RWPE2 (cell line): ENCODE data around the gene NCMAP.

Experiments
- ATAC-seq: fragments of 200-7000 bp; cut with Tn5 transposase; 3 replicates; pipeline ENCODE4 v1.9.1; 2021; ENCODE audit warnings: low read depth
- DNase-seq: peaks from one replicate; pipeline ENCODE4 v3.0.0-alpha.2; 2020; ENCODE audit warnings: low spot score
- H3K27ac ChIP-seq: fragments of 450-650 bp; 2 replicates; pipeline ENCODE4 v1.5.1; 2017; ENCODE audit warnings: mild to moderate bottlenecking; ENCODE audit not compliant: poor library complexity, severe bottlenecking
- H3K27me3 ChIP-seq: fragments of 250-450 bp; sonication (Bioruptor Pico); 2 replicates; pipeline ENCODE4 v1.5.1; 2021; ENCODE audit warnings: mild to moderate bottlenecking, moderate library complexity; ENCODE audit not compliant: insufficient read depth, poor library complexity, severe bottlenecking
- H3K36me3 ChIP-seq: fragments of 250-450 bp; sonication (Bioruptor Pico); 2 replicates; pipeline ENCODE4 v1.5.1; 2020; ENCODE audit warnings: low read depth, mild to moderate bottlenecking, moderate library complexity
- H3K4me1 ChIP-seq: fragments of 250-450 bp; sonication (Bioruptor Pico); 2 replicates; pipeline ENCODE4 v1.5.1; 2021; ENCODE audit warnings: mild to moderate bottlenecking, moderate library complexity; ENCODE audit not compliant: insufficient read depth, poor library complexity, severe bottlenecking
- H3K4me3 ChIP-seq: fragments of 250-450 bp; sonication (Bioruptor Pico); 2 replicates; pipeline ENCODE4 v1.5.1; 2021; ENCODE audit warnings: mild to moderate bottlenecking, moderate library complexity; ENCODE audit not compliant: severe bottlenecking
- H3K9me3 ChIP-seq: fragments of 250-450 bp; sonication (Bioruptor Pico); 2 replicates; pipeline ENCODE4 v1.5.1; 2021; ENCODE audit warnings: mild to moderate bottlenecking, moderate library complexity; ENCODE audit not compliant: severe bottlenecking
- TF ChIP-seq, protein P1 (sequence below): fragments of 450-650 bp; IDR thresholded peaks from one replicate; pipeline ENCODE4 v1.5.1; 2017; ENCODE audit warnings: mild to moderate bottlenecking, moderate library complexity; ENCODE audit not compliant: poor library complexity, severe bottlenecking

NCMAP gene

DNA sequence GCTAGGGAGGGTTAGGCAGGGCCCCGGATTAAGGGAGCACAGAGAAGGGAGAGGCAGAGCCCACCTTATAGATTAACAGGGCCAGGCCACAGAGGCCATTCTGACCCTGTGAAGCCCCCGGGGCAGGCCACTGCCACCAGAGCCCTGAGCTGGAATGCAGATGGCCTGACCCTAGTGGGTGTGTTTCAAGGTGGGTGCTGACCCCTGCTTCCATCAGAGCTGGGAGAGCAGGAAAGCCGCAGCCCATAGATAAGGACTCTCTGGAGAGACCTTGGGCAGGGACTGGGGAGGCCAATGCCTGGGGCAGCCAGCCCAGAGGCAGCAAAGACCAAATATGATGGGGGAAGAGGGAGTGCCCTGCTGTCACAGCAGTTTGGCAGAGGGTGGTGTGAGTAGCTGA is 35.9 kb downstream of the NCMAP start:
- no peaks in the 10 kb centered on the region for H3K27me3 ChIP-seq
- no peak overlapping the region for H3K4me3 ChIP-seq
- H3K4me1 ChIP-seq = peaks cover 3% of the 10 kb centered on the region
- ATAC-seq = no peak
- no peaks in the 10 kb centered on the region for H3K36me3 ChIP-seq
- TF ChIP-seq, protein P1, sequence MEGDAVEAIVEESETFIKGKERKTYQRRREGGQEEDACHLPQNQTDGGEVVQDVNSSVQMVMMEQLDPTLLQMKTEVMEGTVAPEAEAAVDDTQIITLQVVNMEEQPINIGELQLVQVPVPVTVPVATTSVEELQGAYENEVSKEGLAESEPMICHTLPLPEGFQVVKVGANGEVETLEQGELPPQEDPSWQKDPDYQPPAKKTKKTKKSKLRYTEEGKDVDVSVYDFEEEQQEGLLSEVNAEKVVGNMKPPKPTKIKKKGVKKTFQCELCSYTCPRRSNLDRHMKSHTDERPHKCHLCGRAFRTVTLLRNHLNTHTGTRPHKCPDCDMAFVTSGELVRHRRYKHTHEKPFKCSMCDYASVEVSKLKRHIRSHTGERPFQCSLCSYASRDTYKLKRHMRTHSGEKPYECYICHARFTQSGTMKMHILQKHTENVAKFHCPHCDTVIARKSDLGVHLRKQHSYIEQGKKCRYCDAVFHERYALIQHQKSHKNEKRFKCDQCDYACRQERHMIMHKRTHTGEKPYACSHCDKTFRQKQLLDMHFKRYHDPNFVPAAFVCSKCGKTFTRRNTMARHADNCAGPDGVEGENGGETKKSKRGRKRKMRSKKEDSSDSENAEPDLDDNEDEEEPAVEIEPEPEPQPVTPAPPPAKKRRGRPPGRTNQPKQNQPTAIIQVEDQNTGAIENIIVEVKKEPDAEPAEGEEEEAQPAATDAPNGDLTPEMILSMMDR = no peak
- H3K9me3 ChIP-seq = no peaks in the 10 kb centered on the region
- no peak for DNase-seq
- no peak overlapping the region for H3K27ac ChIP-seq

DNA sequence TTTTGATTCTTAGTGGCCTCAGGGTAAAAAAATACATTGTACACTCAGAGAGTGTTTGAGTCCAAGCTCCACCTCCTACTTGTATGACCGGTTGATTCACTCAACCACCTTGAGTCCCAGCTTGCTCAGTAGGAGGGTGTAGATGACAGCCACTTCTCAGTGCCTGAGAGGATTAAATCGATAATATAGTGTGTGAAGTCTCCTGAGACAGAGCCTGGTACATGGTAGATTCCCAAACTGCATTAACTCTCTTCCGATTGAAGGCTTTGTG is 38.4 kb downstream of the NCMAP start:
- Histone ChIP-seq H3K9me3 (no peaks in the 10 kb centered on the region), H3K27me3 (no peaks in the 10 kb centered on the region), H3K4me1 (peaks cover 3% of the 10 kb centered on the region), H3K36me3 (no peaks in the 10 kb centered on the region), H3K27ac (no peak overlapping the region), H3K4me3 (no peak overlapping the region)
- no peak for DNase-seq
- TF ChIP-seq, protein P1 = no peak
- ATAC-seq = peak; percentile 55

DNA sequence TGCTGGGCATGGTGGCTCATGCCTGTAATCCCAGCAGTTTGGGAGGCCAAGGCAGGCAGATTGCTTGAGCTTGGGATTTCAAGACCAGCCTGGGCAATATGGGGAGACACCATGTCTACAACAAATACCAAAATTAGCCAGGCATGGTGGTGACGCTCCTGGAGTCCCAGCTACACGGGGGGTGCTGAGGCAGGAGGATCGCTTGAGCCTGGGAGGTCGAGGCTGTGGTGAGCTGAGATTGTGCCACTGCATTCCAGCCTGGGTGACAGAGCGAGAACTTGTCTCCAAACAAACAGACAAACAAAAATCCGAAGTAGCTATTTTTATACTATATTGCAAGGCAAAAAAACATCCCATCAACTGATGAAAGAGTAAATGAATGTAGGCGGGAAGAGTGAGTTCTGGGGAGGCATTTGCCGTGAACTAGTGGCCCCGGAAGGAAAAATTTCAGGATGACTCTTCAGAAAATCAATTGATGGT is 40.6 kb downstream of the NCMAP start:
- Histone ChIP-seq H3K27ac (no peak overlapping the region), H3K4me1 (peaks cover 3% of the 10 kb centered on the region), H3K36me3 (no peaks in the 10 kb centered on the region), H3K4me3 (no peak overlapping the region), H3K9me3 (no peaks in the 10 kb centered on the region), H3K27me3 (no peaks in the 10 kb centered on the region)
- no peak for DNase-seq
- TF ChIP-seq, protein P1 = no peak
- ATAC-seq = no peak

DNA sequence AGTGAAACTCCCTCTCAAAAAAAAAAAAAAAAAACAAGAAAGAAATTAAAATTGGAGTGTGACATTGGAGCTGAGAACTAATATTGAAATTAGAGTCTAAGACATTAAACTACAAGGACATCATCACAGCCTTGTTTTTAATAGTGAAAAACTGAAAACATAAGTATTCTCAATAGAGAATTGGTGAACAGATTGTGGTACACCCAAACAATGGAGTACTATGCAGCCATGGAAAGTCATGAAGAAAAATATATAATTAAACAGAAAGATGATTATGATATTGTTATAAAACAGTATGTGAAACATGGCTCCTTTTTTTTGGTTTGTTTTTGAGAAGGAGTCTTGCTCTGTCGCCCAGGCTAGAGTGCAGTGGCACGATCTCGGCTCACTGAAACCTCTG is 43.4 kb downstream of the NCMAP start:
- DNase-seq = no peak
- Histone ChIP-seq H3K4me3 (no peak overlapping the region), H3K27me3 (no peaks in the 10 kb centered on the region), H3K4me1 (no peaks in the 10 kb centered on the region), H3K9me3 (no peaks in the 10 kb centered on the region), H3K36me3 (no peaks in the 10 kb centered on the region), H3K27ac (no peak overlapping the region)
- TF ChIP-seq, protein P1 = no peak
- ATAC-seq = no peak

DNA sequence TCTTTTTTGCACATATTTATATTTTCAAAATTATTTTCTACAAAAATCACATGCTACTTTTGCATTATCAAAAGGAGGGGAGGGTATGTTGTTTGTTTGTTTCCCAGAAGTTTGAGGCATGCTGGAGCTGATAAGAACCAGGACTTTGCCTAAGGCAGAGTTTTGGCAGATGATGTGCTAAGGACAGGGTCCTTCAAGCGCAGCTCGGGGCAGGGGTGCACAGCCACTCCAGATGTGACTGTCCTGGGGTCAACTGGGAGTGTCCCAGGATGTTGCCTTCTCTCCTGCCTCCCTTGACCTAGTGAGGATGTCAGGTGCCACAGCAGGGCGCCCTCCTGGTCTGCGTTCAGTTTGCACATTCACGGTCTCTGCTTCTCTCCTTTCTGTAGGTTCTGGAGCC is 44.7 kb downstream of the NCMAP start:
- no peak for ATAC-seq
- H3K27ac ChIP-seq = no peak overlapping the region

More for the DNA sequence above, 44.7 kb downstream of the NCMAP start:
- no peaks in the 10 kb centered on the region for H3K27me3 ChIP-seq
- H3K4me1 ChIP-seq = no peaks in the 10 kb centered on the region
- no peak for DNase-seq
- H3K36me3 ChIP-seq = no peaks in the 10 kb centered on the region
- no peak overlapping the region for H3K4me3 ChIP-seq
- TF ChIP-seq, protein P1 = no peak
- H3K9me3 ChIP-seq = no peaks in the 10 kb centered on the region
